Embryonic facial prominence (tissue), 1 donor: ENCODE results near the gene PTEN.

Source experiments
- DNase-seq: peaks from one replicate; pipeline ENCODE4 v3.0.0-alpha.2; 2016; ENCODE audit errors: extremely low spot score

Gene PTEN

GRCh38 chr10:87918254-87918859, 54.9 kb downstream of the PTEN start:
- no peak for DNase-seq

- DNase-seq = no peak
These were observed 57.1 kb downstream of the PTEN start for GRCh38 chr10:87920538-87920937.

- no peak for DNase-seq
These were observed 58.7 kb downstream of the PTEN start for GRCh38 chr10:87921931-87922688.

DNA sequence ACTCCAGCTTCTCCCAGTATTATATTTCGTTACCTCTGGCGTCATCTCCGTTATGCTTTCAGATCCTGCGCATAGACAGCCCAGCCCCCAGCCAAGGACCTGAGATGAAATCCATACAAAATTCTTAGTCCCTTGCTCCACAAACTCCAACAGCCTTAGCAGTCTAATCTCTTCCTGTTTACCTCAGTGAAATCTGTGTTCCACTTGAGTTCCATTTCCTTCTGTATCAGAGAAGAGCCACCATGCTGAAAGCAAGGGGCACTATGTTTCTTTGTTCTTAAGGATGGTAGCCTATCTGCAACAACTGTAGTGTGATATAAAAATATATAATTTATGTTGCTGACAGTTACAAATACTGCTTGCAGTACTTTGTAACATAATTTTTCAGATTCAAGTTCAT, 59.8 kb downstream of the PTEN start:
- DNase-seq = no peak

- no peak for DNase-seq
These were observed 62.1 kb downstream of the PTEN start for GRCh38 chr10:87925570-87925969.

DNA sequence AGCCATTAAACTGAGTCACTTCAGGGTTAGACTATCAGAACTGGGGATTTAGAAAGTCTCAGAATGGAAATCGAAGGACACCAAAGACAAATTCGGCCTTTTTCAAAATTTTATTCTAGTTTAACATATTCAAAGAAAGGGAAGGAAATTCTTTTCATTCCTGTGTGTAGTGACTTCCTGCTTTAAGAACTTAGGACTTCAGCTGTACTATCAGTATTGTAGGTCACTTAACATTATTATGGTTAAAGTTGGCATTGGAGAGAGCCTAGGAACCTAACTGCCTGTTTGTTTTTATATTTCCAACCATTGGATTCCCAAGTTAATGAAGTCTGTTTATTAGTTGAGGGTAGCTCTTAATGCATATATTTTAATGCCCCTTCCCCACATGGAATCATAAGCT, 63.7 kb downstream of the PTEN start:
- DNase-seq = no peak

- DNase-seq = no peak
These were observed 65.6 kb downstream of the PTEN start for GRCh38 chr10:87928996-87929395.

DNA sequence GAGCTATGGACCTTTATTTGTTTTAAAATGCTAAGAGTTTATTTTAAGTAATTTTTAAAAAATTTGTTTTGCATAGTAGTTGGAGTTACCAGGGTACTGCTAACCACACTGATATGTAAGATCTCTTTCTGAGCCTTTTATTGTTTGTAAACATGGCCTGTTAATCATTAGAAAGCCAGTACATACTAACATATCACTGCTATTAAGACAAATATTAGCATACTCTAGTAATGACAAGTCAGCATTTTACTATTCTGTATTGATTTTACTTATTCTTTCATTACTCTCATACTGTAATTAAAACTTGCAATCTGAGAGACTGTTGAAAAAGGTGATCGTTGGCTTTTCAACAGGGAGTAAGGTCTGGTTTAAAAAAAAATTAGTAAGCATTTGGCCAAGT, 66.7 kb downstream of the PTEN start:
- DNase-seq = no peak

- no peak for DNase-seq
These were observed 67.8 kb downstream of the PTEN start for GRCh38 chr10:87930934-87931835.

DNA sequence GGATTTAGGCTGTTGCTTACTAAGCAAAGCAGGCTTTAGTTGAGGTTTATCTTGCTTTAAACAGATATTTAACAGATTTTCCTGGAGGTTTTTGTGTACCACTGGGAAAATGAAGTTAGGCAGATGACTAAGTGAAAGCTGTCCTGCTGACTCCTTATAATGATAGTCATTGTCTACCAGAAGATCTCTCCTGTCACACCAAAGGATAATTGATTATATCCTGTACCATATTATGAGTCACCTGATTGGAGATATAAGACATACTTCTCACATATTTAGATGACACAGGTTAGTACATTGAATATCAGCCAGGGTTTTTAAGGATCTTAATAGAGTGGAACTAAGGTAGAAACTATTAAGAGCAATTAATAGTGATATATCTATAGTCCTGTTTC, 68.4 kb downstream of the PTEN start:
- no peak for DNase-seq

DNA sequence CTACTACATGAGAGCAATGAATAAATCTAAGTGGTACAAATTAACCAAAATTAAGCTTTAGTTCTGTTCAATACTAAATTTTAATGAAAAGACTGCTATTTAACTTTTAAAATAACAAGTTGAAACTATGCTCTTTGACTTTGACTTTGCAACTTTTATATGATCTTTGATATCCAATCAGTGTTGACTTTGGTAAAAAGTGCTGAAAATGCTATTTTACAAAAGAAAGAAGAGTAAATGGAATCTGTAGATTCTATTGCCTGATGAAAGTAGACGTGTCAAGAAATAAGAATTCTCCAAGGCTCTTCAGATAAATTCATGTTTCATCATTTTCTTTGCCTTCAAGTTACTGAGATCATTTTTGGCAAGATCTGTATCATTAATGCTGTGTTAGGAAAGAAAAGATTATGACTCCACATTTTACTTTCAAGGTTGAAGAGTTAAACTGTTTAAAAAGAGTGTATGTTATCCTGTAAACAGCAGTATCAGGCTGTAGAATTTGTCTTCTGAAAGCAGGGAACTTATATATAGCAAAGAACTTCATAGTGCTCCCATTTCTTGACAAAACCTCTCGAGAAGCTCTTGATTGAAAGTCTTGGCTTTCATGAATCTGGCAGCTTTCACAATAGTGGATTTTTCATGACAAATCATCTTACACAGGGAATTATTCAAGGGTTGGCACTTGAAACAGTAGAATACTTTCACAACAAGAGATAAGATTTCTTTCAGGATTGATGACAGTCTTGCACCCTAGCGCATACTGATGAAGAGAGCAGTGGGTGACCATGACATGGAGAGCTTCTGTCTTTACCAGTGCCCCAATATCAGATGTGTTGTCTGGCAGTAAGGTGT, 72.1 kb downstream of the PTEN start:
- DNase-seq = no peak

- DNase-seq = no peak
These were observed 76.8 kb downstream of the PTEN start for GRCh38 chr10:87940210-87940609.

DNA sequence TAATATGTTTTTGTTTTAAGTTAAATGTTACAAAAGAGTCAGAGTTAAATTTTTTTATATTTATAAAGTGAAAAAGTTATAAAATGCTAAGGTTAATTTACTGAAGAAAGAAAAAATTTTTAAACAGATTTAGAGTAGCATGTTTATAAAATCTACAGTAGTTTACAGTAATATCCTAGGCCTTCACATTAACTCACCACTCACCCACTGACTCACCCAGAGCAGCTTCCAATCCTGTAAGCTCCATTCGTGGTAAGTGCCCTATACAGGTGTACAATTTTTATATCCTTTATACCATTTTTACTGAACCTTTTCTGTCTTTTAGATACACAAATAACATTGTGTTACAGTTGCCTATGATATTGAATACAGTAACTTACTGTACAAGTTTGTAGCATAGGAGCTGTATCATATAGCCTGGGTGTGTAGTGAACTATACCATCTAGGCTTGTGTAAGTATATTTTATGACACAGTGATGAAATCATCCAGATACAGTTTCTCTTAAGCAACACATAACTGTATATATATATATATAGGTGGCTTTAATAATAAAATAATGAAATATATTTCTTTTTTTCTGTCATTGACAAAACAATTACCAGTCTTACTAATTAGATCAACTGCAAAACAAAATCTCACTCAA, 79.6 kb downstream of the PTEN start:
- DNase-seq = no peak

DNA sequence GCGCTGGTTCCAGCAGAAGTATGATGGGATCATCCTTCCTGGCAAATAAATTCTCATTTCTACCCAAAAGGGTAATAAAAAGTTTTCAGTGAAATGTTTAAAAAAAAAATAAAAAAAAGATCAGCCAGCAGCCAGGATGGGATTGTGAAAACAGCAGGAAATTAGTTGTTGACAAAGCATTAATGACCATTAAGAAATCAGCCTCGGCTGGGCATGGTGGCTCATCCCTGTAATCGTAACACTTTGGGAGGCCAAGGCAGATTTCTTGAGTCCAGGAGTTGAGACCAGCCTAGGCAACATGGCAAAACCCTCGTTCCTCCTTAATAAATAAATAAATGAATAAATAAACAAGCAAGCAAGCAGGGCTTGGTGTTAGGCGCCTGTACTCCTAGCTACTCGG, 82.6 kb downstream of the PTEN start:
- DNase-seq = no peak

DNA sequence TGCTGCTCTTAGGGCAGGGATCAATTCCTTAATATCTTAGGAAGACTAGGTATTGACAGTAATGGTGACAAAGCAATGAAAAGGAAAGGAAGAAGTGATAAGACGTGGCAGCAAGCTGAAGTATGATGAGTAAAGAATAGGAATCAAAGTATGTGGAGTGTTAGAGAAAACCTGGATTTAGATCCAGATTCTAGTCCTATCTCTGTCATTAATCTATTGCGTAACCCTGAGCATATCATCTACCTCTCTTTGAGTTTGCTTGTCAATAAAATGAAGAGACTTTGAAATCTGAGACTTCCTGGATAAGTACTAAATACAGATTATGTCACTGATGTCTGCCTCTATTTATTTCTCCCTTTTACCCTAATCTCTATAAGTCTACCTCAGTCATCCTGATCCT, 89.2 kb downstream of the PTEN start:
- no peak for DNase-seq

DNA sequence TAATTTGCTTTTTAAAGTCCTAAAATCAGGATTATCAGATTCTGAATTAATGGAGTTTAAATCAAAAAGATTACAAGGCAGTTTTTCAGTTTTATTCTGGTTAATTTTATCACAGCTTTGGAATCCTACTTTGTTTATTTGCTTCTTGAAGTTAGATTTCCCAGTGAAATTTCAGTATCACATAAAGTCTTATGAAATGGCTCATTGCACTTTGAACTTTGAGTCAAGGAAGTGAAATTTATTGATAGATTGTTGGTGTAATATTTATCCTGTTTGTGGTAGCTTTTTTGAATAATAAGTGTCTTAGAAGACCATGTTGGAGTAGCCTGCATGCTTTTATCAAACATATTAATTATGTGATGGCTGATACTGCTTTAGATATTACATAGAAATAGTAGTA, 92.6 kb downstream of the PTEN start:
- no peak for DNase-seq

DNA sequence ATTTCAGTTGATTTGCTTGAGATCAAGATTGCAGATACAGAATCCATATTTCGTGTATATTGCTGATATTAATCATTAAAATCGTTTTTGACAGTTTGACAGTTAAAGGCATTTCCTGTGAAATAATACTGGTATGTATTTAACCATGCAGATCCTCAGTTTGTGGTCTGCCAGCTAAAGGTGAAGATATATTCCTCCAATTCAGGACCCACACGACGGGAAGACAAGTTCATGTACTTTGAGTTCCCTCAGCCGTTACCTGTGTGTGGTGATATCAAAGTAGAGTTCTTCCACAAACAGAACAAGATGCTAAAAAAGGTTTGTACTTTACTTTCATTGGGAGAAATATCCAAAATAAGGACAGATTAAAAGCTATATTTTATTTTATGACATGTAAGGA, 94.3 kb downstream of the PTEN start:
- no peak for DNase-seq

- DNase-seq = no peak
These were observed 96.8 kb downstream of the PTEN start for GRCh38 chr10:87960230-87960629.

- no peak for DNase-seq
These were observed 97.9 kb downstream of the PTEN start for GRCh38 chr10:87961314-87961713.

DNA sequence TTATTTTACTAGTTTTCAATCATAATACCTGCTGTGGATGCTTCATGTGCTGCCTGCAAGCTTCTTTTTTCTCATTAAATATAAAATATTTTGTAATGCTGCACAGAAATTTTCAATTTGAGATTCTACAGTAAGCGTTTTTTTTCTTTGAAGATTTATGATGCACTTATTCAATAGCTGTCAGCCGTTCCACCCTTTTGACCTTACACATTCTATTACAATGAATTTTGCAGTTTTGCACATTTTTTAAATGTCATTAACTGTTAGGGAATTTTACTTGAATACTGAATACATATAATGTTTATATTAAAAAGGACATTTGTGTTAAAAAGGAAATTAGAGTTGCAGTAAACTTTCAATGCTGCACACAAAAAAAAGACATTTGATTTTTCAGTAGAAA, 103.0 kb downstream of the PTEN start:
- no peak for DNase-seq

GRCh38 chr10:87973635-87974034, 110.2 kb downstream of the PTEN start:
- no peak for DNase-seq
